ENCODE data around the gene SPC25. TPM values are rescaled to one million over a fixed set of nuclear protein-coding genes. Genes with fewer than 3 reads are reported as not detected.

SPC25 gene
- total and polyA plus RNA-seq, 10 of the 15 experiments (the other 5 are each of a cell fraction or from before 2014, with no cell fraction given), result 18.7 to 61.5 (median 32.0) TPM

GRCh38 chr2:168858146-168858545 lies 32.1 kb downstream of the SPC25 start:
- Histone ChIP-seq H3K9ac (ENCODE audit: control insufficient read depth, insufficient read depth, low read length) (no peak overlapping the region), H2AFZ (ENCODE audit: control insufficient read depth, low read depth, low read length) (no peak overlapping the region), H3K9me3 (replicated peaks; ENCODE audit: control insufficient read depth, insufficient read depth, low read length) (no peaks in the 10 kb centered on the region), H3K36me3 (ENCODE audit: control insufficient read depth in 2 of 2, insufficient read depth in 2 of 2, low read length in 1 of 2) (no peaks in the 10 kb centered on the region), H3K27ac (ENCODE audit: control insufficient read depth, insufficient read depth) (no peak overlapping the region), H3K4me1 (ENCODE audit: control insufficient read depth, insufficient read depth, low read length) (no peaks in the 10 kb centered on the region), H3K27me3 (replicated peaks in 1 of 2; ENCODE audit: control insufficient read depth in 2 of 2, insufficient read depth in 2 of 2, low read length in 1 of 2) (no peaks in the 10 kb centered on the region), H3K4me3 (no peak overlapping the region), H4K20me1 (ENCODE audit: control insufficient read depth, insufficient read depth) (no peaks in the 10 kb centered on the region), H3K4me2 (ENCODE audit: control insufficient read depth, insufficient read depth) (no peak overlapping the region), H3K79me2 (ENCODE audit: control insufficient read depth, insufficient read depth, low read length) (no peaks in the 10 kb centered on the region)
- FAIRE-seq (no peak), ATAC-seq (no peak), DNase-seq (ENCODE audit: low read depth, low spot score) (no peak)
- intact Hi-C loops (cut with micrococcal nuclease; ENCODE audit: unreplicated experiment), result no loop called here
- RAD21 ChIA-PET (ENCODE audit: unreplicated experiment), result no interaction called here
- CTCF ChIA-PET, result no interaction called here
- no TSS peak for BruUV-seq (replicated peaks)
- TF ChIP-seq TCF12 (IDR thresholded peaks at IDR 0.05; ENCODE audit: low read depth, low read length), result no peak
- TF ChIP-seq NFIC (IDR thresholded peaks at IDR 0.05; ENCODE audit: low read depth, low read length), result no peak
- no peak for TF ChIP-seq EED (IDR thresholded peaks at IDR 0.05; ENCODE audit: low read depth)
- no peak for TF ChIP-seq CREM (IDR thresholded peaks at IDR 0.05; ENCODE audit: low read depth)
- no peak for TF ChIP-seq RAD21 (IDR thresholded peaks at IDR 0.05; ENCODE audit: insufficient read depth, low read depth, low read length)
- TF ChIP-seq FOXK2 (IDR thresholded peaks at IDR 0.05), result no peak
- no peak for TF ChIP-seq TCF3 (IDR thresholded peaks at IDR 0.05; ENCODE audit: borderline replicate concordance, insufficient read depth, low read depth, low read length)
- TF ChIP-seq ZNF24 (IDR thresholded peaks at IDR 0.05), result no peak
- TF ChIP-seq SMAD5 (IDR thresholded peaks at IDR 0.05; ENCODE audit: low read depth), result no peak
- no peak for TF ChIP-seq ZBTB4 (CRISPR knock-in tag; IDR thresholded peaks at IDR 0.05)
- TF ChIP-seq ZNF622 (IDR thresholded peaks at IDR 0.05), result no peak
- TF ChIP-seq SUZ12 (IDR thresholded peaks at IDR 0.05; ENCODE audit: unreplicated experiment), result no peak
- no peak for TF ChIP-seq GATAD2B (conservative IDR thresholded peaks at IDR 0.05; ENCODE audit: low read depth)
- in situ Hi-C loops (cut with MboI), result no loop called here
- WGBS (ENCODE audit: insufficient coverage, insufficient replicate concordance, low lambda C conversion rate, missing lambda C conversion rate), result 95% methylated on average over 2 of the region's 2 CpGs
- SMC1A ChIA-PET (ENCODE audit: uncharacterized antibody, unreplicated experiment), result no interaction called here
- POLR2A ChIA-PET, result no interaction called here
